Glomerular visceral epithelial cell (primary cell): ENCODE measurements around the gene VWA1.
"Not testable (repeated sequence)": the region's sequence is repeated elsewhere in the genome, so short reads cannot be mapped to it uniquely, and the experiment has no call there.

Experiments
- DNase-seq: peaks from one replicate; pipeline ENCODE4 v3.0.0-alpha.2; 2016; ENCODE audit errors: extremely low spot score

VWA1 gene

DNA sequence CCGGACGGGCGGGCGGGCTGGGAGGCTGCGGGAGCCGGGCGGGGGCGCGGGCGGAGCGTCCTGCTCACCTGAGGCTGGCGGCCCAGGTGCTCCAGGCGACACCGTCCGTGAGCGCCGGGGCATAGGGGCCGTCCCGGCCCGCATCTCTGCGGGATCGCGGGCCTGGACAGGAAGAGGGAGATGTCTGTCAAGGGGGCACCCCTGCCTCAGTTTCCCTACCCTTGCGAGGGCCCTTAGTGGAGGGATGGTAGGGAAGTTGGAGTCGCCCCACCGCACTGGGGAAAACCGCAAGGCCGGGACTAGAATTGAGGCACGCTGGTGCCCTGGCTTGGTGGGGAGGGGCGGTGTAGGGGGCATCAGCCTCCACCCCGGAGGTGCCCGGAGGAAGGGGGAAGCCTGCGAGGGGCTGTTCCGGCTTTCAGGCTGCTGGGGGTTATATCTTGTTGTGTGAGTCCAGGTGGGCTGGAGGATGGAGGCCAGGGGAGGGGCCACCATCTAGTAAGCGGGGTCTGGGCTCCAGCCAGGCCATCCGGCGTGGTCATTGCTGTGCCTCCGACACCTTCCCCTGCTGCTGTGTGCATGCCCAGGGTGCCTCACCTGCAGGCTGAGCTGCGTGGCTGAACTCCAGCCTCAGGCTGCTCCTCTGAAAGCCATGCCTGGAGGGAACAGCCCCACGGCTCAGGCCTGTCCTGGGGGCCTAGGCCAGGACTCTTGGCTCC, 580 bp downstream of the VWA1 start:
- no peak for DNase-seq

DNA sequence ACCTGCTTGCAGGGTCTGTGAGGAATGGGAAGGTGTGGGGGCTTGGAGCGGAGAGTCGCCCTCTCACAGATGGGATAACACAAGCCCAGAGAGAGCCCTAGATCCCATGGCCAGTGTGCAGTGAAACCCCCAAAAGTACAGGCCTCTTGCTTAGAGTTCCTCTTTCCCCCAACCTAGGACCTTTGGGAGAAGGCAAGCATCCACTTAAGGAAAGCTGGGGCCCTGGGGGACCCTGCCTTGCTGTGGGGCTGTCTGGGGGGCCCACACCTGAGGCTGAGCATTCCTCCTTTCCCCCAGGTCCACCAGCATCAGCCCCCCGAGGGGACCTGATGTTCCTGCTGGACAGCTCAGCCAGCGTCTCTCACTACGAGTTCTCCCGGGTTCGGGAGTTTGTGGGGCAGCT, 1.1 kb downstream of the VWA1 start:
- no peak for DNase-seq

DNA sequence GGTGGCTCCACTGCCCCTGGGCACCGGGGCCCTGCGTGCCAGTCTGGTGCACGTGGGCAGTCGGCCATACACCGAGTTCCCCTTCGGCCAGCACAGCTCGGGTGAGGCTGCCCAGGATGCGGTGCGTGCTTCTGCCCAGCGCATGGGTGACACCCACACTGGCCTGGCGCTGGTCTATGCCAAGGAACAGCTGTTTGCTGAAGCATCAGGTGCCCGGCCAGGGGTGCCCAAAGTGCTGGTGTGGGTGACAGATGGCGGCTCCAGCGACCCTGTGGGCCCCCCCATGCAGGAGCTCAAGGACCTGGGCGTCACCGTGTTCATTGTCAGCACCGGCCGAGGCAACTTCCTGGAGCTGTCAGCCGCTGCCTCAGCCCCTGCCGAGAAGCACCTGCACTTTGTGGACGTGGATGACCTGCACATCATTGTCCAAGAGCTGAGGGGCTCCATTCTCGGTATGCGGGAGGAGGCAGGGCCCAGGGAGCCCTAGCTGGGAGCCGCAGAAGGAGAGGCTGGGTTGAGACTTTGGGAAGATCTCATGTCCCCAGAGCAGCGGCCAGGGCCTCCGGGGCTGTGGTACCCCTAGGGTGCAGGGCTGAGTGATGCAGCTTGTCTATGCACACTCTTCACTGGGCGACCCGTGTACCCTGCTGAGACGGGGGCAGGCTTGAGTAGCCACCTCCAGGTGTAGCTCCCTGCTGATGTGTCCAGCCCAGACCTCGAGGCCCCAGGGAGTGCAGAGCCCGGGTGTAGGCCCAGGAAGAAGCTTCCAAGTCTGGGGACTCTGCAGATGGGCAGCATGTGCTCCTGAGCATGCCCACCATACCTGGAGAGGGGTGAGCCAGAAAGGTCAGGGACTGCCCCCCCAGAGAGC, 1.8 kb downstream of the VWA1 start:
- no peak for DNase-seq

DNA sequence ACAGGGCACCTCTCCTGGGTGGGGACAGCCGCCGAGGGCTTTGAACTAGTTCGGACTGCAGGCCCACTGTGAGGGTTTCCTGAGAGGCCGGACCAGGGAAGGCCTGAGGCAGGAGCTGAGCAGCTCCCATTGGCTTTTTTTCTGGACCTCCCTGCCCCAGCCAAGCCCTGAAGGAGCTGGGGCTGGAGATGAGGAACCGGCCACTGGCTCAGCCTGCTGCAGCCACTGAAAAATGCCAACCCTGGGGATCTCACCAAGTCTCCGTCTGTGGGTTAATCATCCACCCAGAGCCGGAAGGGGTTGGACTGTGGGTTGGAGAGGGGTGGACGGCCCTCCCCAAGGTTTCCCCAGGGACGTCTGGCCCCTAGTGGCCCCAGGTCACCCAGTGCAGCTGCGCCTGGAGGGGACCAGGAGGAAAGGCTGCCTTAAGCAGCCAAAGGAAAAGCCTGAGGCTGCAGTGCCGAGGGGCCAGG, 2.5 kb downstream of the VWA1 start:
- DNase-seq = peak; percentile 91

DNA sequence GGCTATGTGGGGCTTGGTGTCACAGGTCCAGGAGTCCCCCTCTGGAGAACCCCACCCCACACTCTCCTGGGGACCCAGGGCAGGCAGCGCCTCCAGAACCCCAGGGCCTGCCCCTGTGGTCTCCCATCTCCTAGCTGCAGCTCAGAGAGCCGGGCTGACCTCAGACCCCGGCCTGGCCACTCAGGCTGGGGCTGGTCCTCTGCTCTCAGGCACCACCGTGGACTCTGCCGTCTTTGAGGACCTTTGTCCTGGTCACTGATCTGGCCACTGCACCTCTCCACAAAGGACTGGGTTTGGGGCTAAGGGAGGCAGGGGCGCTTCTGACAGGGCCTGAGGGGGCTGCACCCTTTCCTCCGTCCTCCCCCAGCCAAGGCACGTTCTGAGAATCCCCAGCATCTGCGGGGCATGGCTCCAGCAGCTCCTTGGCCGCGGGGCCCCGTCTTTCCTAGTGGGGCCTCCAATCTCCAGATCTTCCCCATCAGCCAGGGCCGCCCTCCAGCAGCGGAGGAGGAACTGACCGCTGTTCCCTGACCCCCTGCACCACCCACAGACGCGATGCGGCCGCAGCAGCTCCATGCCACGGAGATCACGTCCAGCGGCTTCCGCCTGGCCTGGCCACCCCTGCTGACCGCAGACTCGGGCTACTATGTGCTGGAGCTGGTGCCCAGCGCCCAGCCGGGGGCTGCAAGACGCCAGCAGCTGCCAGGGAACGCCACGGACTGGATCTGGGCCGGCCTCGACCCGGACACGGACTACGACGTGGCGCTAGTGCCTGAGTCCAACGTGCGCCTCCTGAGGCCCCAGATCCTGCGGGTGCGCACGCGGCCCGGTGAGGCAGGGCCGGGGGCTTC, 3.3 kb downstream of the VWA1 start:
- DNase-seq = no peak

DNA sequence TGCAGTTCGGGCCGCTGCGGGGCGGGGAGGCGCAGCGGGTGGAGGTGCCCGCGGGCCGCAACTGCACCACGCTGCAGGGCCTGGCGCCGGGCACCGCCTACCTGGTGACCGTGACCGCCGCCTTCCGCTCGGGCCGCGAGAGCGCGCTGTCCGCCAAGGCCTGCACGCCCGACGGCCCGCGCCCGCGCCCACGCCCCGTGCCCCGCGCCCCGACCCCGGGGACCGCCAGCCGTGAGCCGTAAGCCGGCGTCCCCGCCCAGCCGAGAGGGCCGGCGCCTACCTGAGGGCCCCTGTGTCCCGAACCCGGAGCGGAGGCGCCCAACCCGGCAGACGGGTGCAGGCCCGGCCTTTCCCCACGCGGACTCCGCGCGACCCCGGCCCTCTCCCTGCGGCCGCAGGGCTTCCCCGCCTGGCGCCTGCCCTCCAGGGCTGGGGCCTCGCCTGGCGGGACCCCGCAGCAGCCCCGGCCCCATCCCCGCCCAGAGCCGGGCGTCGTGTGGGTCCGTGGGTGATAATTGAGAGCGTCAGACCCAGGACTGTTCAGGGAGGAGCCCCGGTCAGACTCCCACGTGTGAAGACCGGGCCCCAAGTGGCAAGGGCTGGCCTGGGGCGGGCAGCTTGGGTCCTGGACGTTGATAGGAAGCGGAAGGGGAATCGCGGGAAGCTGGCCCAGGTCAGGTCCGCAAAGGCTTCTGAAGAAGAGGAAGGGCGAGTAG, 4.2 kb downstream of the VWA1 start:
- DNase-seq = no peak

DNA sequence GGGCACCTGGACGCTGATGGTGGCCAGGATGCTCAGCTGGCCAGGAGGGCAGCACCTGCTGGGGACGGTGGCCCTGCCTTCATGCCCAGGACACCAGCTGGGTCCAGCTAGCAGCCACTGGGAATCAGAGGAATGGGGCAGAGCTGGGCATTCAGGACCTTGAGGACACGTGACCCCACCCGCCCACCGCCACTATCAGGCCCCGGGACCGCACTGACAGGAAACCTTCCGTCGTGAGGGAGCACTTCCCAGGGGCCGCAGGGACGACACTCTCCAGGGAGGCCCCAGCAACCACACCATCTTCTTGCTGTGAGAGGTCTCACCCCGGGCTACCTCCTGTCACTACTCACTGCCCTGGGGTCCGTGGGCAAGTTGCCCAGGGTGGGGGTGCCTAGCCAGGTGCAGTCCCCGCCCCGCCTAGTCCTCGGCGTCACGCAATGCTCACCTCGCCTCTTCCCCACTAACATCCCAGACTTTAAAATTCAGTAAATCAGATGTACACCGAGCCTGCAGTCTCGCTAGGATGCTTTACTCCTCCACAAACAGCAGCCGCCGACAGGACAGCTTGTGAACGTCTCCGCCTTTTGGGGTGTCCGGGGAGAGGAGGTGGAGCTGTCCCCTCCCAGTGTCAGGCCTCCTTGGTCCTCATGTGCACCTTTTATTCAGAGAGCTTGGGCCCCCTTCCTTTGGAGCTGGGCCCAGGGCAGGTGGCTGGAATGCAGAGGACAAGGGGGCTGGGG, 4.9 kb downstream of the VWA1 start:
- no peak for DNase-seq

DNA sequence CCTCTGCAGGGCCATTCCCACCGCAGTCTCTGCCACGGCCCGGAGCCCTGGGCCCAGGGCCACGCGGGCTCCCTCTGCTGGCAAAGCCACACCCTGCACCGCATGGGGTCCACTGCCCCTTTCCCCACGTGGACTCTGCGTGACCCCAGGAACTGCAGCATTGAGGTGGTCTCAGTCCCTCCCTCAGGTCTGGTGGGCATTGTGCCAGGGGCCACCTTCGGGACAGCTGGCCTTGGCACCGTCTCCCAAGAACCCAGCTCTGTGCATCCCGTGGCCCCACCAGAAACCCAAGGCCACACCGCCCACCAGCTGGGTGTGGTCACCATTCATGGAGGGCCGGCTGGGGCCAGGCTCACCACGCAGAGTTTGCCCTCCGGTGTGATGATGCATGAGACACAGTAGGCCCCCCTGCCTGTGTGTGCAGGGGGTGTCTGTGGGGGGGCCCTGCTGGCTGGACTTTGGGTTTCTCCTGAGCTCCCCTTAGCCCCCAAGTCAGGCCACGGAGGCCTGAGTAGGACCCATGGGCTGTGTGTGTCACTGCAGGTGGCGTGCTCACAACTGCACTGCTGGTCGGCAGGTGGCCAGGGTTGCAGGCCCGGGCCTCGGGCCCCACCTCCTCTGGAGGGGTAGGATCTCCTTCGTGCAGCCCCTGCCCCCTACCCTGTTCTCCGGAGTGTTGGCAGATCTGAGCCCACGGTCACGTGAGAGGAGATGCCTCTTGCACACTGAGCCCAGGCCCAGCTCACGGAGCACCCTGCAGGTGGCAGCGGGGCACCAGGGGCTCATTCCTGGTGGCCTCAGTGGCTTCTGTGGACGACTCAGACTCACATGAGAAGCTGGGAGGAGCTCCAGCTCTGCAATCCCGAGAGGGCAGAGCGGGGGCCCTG, 5.8 kb downstream of the VWA1 start:
- peak; percentile 54 for DNase-seq

DNA sequence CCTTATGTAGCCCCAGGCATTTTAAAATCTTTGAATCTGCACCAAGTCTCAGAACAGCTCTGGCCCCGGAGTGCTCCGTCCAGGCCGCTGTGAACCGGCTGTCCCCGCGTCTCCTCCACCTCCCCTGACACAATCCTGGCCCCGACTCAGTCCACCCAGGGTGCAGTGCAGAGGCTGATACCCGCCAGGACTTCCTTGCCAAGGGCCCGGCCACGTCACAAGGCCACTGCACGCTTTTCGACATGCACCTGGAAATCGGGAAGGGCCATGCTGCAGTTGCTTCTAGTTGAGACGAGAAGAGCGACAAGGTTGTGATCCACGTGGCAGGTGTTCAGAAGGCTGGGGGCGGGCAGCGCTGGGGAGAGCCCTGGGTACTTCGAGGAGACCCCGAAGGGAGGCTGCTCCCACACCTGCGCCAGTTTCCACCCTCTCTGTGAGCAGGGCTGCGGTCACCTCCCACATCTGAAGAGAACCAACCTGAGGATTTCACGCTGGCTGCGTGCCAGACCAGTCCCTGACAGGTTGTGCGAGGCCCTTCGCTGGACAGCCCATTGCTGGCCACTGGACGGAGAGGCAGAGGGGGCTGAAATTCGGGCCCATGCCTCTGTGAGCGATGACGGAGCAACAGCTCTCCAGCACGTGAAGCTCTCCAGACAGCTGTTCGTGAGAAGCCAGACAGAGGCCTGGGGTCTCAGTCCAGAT, 6.7 kb downstream of the VWA1 start:
- no peak for DNase-seq

DNA sequence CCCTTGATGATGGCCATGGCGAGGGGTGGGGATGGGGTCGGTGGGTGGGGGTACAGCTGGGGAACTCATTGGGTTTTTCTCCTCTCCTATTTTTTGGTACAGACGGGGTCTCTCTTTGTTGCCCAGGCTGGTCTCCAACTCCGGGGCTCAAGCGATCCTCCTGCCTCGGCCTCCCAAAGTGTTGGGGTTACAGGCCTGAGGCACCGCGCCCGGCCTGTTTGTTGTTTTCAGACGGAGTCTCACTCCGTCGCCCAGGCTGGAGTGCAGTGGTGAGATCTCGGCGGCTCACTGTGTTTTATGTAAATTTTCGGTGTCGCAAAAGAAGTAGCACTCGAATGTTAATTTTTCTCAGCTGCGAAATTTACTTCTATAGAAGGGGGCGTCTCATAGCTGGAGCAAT, 11.1 kb downstream of the VWA1 start:
- not testable (repeated sequence) for DNase-seq

DNA sequence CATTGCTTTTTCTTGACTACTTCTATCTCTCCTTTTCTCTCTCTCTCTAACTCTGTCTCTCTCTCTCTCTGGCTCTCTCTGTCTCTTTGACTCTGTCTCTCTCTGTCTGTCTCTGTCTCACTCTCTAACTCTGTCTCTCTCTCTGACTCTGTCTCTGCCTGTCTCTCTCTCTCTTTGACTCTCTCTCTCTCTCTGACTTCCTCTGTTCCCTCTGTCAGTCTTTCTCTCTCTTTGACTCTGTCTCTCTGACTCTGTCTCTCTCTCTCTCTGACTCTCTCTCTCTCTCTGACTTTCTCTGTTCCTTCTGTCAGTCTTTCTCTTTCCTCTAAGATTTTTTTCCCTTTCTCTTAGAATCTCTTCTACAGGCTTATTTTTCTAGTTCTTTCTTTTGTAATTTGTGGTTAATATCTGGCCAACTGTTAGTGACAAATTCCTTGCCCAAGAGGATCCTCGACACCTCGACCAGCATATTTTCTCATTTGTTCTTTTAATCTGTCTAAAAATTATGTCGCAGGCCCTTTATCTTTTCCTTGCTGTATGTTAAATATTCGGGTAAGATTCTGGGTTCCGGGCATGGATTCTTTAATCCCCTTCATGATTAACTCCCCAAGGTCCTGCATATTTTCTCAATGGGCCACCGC, 13.7 kb downstream of the VWA1 start, which contains the start of gene ATAD3C:
Gene ATAD3C (plus strand): TSS at position 591 of the 641 bp plus-strand sequence. CDS start 995 bp downstream, outside the sequence.
- DNase-seq = no peak

DNA sequence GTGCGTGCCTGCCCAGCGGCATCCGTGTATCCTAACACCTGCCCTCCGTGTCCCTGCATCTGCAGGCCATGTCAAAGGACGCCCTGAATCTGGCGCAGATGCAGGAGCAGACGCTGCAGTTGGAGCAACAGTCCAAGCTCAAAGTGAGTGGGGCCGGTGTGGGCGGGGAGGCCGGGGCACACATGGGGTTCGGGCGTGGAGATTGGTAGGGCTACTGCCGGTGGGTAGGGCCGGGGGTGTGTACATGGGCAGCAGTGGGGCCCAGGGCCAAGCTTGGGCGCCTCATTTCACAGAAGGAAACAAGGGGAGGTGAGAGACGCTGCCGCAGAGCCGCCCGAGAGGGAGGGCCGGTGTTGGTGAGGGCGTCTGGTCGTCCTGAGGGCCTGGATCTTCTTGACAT, 15.1 kb downstream of the VWA1 start:
- not testable (repeated sequence) for DNase-seq

DNA sequence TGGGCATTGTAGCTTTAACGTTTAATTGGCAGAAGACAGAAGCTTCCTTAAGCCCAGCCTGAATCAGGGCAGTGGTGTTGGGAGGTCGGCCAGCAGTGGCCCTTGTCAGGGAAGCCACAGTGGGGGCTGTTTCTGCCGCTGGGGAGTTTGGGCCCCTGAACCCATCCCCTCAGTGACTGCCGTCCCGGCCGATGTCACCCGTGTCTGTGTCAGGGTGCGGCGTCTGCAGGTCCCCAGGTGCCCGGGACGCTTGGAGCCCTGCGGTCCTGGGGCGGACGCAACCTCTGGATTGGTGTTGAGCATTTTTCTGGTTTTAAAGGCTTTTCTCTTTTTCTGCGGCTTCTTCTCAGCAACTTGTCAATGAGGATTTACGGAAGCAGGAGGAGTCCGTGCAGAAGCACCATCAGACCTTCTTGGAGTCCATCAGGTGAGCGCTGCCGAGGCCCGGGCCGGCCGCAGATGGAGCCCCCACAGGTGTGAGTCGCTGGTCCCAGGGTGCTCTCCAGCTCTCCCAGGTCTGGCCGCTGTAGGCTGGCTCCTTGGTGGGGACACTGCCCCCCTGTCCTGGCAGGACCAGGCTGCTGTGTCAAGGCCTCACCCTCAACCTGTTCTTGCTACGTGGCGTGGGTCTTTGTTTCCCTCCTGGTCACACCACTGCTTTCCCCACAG, 16.3 kb downstream of the VWA1 start:
- no peak for DNase-seq

DNA sequence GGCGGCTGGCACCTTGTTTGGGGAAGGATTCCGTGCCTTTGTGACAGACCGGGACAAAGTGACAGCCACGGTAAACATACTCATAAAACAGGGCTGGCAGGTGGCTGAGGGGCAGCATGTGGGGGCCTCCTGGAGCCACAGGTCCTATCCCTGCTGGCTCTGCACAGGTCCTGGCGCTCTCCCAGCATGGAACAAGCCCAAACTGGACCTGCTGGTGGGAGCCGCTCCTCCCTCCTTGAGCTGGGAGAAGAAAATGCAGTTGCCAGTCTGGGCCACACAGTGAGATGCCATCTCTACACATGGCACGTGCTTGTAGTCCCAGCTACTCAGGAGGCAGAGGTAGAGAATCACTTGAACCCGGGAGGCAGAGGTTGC, 16.9 kb downstream of the VWA1 start:
- DNase-seq = not testable (repeated sequence)

DNA sequence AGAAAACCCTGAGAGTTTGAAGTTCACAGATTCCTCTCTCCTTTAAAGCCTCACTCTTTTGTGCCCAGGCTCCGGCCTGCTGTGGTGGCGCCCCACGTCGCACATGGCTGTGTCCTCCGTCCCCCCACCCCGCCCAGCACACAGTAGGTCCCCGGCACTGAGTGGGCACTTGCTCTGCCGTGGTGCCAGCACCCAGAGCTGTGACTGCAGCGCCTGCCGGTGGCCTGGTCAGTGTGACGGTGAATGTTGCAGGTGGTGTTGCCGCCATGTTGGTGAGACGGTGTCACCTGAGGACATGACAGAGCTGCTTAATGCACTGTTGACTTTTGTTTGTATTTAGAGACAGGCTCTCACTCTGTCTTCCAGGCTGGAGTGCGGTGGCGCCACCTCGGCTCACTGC, 17.4 kb downstream of the VWA1 start:
- DNase-seq = no peak

DNA sequence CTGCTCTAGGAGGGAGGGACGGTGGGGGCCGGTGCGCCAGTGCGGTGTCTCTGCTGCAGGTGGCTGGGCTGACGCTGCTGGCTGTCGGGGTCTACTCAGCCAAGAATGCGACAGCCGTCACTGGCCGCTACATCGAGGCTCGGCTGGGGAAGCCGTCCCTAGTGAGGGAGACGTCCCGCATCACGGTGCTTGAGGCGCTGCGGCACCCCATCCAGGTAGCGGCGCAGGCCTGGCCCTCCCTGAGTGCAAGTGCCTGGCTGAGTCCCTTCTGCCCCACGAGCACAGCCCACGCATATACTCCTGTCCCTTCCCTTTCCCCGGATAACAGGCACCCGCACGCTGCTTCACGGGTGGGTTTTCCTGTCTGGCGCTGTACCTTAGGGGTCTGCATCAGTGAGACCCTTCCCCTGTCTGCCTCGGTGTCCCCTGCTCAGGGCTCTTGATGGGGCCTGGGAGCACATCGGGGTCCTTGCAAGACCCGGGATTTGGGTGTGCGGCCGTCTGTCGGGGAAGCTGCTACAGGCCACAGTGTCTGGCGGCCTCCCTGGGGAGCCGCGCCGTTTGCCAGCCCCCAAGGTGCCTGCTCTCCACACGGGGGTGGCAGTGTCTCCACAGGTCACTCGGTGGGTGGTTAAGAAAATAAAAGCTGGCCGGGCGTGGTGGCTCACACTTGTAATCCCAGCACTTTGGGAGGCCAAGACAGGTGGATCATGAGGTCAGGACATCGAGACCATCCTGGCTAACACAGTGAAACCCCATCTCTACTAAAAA, 19.0 kb downstream of the VWA1 start:
- DNase-seq = not testable (repeated sequence)

DNA sequence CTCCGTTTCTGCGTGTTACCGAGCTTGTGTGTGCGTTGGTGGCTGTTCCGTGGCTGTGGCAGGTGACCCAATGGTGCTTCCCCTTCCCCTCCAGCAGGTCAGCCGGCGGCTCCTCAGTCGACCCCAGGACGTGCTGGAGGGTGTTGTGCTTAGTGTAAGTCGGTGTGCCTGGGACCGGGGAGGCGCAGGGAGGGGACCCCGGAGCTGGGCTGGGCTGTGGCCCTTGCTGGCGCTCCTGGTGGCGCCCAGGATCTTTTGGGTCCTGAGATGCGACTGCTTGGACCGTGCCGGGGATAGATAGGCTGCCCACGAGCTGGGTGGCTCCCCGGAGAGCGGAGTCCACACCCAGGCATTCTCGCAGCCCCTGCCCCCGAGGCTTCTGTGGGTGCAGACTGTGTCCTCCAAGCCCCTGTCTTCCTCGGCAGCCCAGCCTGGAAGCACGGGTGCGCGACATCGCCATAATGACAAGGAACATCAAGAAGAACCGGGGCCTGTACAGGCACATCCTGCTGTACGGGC, 19.9 kb downstream of the VWA1 start:
- DNase-seq = no peak
